Activated gamma-delta T cell treated with Interleukin-2 at 50 U/mL for 16 hours (primary cell): ENCODE data around the gene LRRC39.

Experiments used
- DNase-seq: peaks from one replicate; pipeline ENCODE4 v3.0.0-alpha.2; 2020

Gene LRRC39

GRCh38 chr1:100146958-100147357 is 31.1 kb downstream of the LRRC39 start:
- no peak for DNase-seq

GRCh38 chr1:100145116-100145515 is 32.9 kb downstream of the LRRC39 start:
- DNase-seq, result no peak

- no peak for DNase-seq
Measured at GRCh38 chr1:100142343-100142742, 35.7 kb downstream of the LRRC39 start.

- DNase-seq, result no peak
Measured at GRCh38 chr1:100141192-100141591, 36.9 kb downstream of the LRRC39 start.

GRCh38 chr1:100137602-100138001 is 40.5 kb downstream of the LRRC39 start:
- no peak for DNase-seq

- DNase-seq, result no peak
Measured at GRCh38 chr1:100134872-100135271, 43.2 kb downstream of the LRRC39 start.

GRCh38 chr1:100132566-100133477 is 45.2 kb downstream of the LRRC39 start, which contains the start of the genes SASS6 and TRMT13:
TSS of gene SASS6 (minus strand) at chr1:100132930. CDS start at chr1:100132814, 116 bp downstream.
TSS of gene TRMT13 (plus strand) at chr1:100133163. CDS start at chr1:100133169, 6 bp downstream.
- DNase-seq, result peak; percentile 94

GRCh38 chr1:100131623-100132022 is 46.4 kb downstream of the LRRC39 start:
- no peak for DNase-seq

GRCh38 chr1:100130552-100131077 is 47.4 kb downstream of the LRRC39 start:
- DNase-seq, result no peak

GRCh38 chr1:100127226-100127625 is 50.8 kb downstream of the LRRC39 start:
- no peak for DNase-seq

- no peak for DNase-seq
Measured at GRCh38 chr1:100122177-100122576, 55.9 kb downstream of the LRRC39 start.

- no peak for DNase-seq
Measured at GRCh38 chr1:100115524-100115923, 62.5 kb downstream of the LRRC39 start.

- DNase-seq, result no peak
Measured at GRCh38 chr1:100109554-100110066, 68.4 kb downstream of the LRRC39 start.

- no peak for DNase-seq
Measured at GRCh38 chr1:100107696-100108095, 70.4 kb downstream of the LRRC39 start.

GRCh38 chr1:100101564-100101963 is 76.5 kb downstream of the LRRC39 start:
- DNase-seq, result no peak

- DNase-seq, result no peak
Measured at GRCh38 chr1:100100202-100100601, 77.9 kb downstream of the LRRC39 start.
